HPDE6-E6E7 (cell line): ENCODE data around the gene SMYD1.

Experiments used
- DNase-seq: peaks from one replicate; pipeline ENCODE4 v3.0.0; 2011; ENCODE audit warnings: missing footprints; ENCODE audit errors: extremely low spot score

SMYD1 gene

DNA sequence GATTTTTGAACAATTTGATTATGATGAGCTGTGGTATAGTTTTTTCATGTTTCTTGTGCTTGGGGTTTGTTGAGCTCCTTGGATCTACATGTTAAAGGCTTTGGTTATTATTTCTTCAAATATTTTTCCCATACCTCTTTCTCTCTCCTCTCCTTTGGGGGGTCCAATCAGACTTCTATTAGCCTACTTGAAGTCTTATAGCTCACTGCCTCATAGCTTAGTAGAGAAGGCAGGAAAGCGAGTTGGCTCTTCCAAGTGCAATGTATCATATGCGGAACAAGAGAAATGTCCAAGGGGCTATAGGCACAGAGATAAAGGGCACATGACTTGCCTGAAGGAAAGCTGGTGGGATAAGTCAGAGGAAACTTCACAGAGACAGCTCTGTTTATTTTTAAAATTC, 74.3 kb downstream of the SMYD1 start:
- no peak for DNase-seq

GRCh38 chr2:88144271-88144670, 76.6 kb downstream of the SMYD1 start:
- no peak for DNase-seq

DNA sequence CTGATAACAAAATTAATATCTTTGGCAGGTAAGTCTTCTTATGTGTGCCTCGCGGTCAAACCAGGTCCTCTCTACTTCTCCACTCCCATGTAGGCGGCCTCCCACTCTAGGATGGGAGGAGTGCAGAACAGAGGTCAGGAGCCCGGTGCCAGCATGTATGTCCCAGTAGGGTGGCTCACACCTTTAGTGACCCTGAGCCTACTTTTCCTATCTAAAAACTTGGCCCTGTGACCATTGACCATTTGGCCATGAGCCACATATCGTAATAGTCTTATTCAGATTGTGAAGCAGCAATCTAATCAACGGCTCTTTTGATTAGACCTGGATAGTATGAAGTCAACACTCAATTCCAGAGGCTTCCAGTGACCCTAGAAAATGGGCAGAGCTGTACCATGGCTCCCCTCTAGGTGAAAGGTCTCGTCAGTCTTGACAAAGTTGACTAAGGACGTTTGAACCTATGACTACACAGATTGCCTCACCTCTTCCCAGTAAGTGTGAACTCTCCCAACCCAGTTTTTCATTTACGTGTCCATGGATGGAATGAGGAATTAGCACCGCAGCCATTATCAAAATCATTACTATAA, 77.4 kb downstream of the SMYD1 start:
- no peak for DNase-seq

GRCh38 chr2:88146590-88146989, 79.0 kb downstream of the SMYD1 start:
- DNase-seq, result no peak

DNA sequence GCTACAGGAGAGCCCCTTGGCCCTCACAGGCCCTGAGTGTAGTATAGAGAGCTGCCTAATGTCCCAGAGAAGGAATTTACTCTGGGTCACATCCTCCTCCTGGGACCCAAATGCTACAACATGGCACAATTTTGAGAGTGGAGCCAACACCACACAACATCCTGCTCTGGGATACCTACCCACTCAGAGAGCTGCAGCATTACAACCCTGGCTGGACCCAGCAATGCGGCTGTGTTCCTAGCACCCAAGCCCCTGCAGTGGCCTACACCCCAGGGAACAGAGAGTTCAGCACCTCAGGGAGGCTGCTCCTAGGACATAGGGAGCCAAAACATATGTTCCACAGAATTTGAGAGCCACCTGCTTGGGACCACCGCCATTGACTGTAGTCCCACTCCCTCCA, 79.5 kb downstream of the SMYD1 start:
- DNase-seq, result no peak

GRCh38 chr2:88148929-88149438, 81.4 kb downstream of the SMYD1 start:
- DNase-seq, result no peak

GRCh38 chr2:88159481-88159880, 91.9 kb downstream of the SMYD1 start:
- no peak for DNase-seq

GRCh38 chr2:88159955-88160415, 92.4 kb downstream of the SMYD1 start:
- peak; percentile 49 for DNase-seq

DNA sequence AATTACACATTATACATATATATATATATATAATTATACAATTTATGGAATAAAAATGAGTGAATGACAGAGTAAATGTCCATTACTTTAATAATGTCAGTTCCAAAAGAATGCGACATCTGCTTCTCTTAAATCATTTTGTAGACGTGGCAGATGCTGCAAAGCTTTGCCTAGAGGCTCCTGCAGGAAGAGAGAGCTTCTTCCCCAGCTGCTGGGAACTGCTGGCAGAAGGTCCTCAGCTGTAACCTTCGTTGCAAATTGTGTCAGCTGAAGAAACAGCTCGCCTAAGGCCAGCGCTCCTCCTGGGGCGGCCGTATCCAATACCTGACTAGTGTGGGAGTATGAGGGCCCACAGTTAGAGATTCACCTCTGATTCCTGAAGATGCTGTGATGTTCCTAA, 92.9 kb downstream of the SMYD1 start:
- DNase-seq, result no peak

- peak; percentile 25 for DNase-seq
Observed at GRCh38 chr2:88161446-88162244, 94.0 kb downstream of the SMYD1 start.
